ENCODE measurements around the gene ZNF689.

Gene ZNF689

GRCh38 chr16:30565984-30566383 lies 44.2 kb downstream of the ZNF689 start:
- DNase-seq (ENCODE audit: low read depth, low spot score) = no peak
- no peak overlapping the region for H3K4me3 ChIP-seq (ENCODE audit: low read depth, low read length)
- no peak for TF ChIP-seq CTCF (IDR thresholded peaks at IDR 0.05; ENCODE audit: insufficient read depth, low read length, missing control alignments)
- ChIA-PET POLR2A (no interaction called here), CTCF (interaction anchor here (0.8 to 1.6 kb wide), 5 partner anchors 8 to 136 kb away, joined by 3 to 4 read pairs (median 3); partner anchors contain the start of genes DCTPP1 and ZNF764)

- TF ChIP-seq CTCF (IDR thresholded peaks at IDR 0.05; ENCODE audit: insufficient read depth, low read length, missing control alignments) = no peak
- no peak overlapping the region for H3K4me3 ChIP-seq (ENCODE audit: low read depth, low read length)
- ChIA-PET CTCF (interaction anchor here (0.8 to 1.8 kb wide), 5 partner anchors 24 to 136 kb away, joined by 3 to 5 read pairs (median 4); partner anchors contain the start of gene DCTPP1), POLR2A (no interaction called here)
- DNase-seq (ENCODE audit: low read depth, low spot score) = no peak
Observed at GRCh38 chr16:30565526-30565925, 44.7 kb downstream of the ZNF689 start.

- no peak for TF ChIP-seq CTCF (IDR thresholded peaks at IDR 0.05; ENCODE audit: insufficient read depth, low read length, missing control alignments)
- ChIA-PET POLR2A (no interaction called here), CTCF (no interaction called here)
- DNase-seq (ENCODE audit: low read depth, low spot score) = no peak
- no peak overlapping the region for H3K4me3 ChIP-seq (ENCODE audit: low read depth, low read length)
Observed at GRCh38 chr16:30562021-30562420, 48.2 kb downstream of the ZNF689 start.

GRCh38 chr16:30561089-30561816 lies 48.9 kb downstream of the ZNF689 start:
- POLR2A ChIA-PET = no interaction called here
- DNase-seq (ENCODE audit: low read depth, low spot score) = no peak
- no peak overlapping the region; the same call in 1 of the 2 replicates for H3K4me3 ChIP-seq (ENCODE audit: low read depth, low read length)
- CTCF ChIA-PET = no interaction called here
- no peak for TF ChIP-seq CTCF (IDR thresholded peaks at IDR 0.05; ENCODE audit: insufficient read depth, low read length, missing control alignments)

GRCh38 chr16:30559690-30560089 lies 50.5 kb downstream of the ZNF689 start:
- no peak for TF ChIP-seq CTCF (IDR thresholded peaks at IDR 0.05; ENCODE audit: insufficient read depth, low read length, missing control alignments)
- ChIA-PET POLR2A (no interaction called here), CTCF (no interaction called here)
- no peak for DNase-seq (ENCODE audit: low read depth, low spot score)
- no peak overlapping the region for H3K4me3 ChIP-seq (ENCODE audit: low read depth, low read length)

- ChIA-PET CTCF (interaction anchor here (0.8 to 2.6 kb wide), 8 partner anchors 8 to 129 kb away, joined by 3 to 27 read pairs (median 6); partner anchors contain the start of genes DCTPP1, ZNF688 and ZNF747), POLR2A (interaction anchor here (0.7 to 2.4 kb wide), 6 partner anchors 13 to 371 kb away, joined by 3 to 23 read pairs (median 3); partner anchors contain the start of genes CD2BP2, ZNF688, ZNF689 and ZNF747)
- no peak for TF ChIP-seq CTCF (IDR thresholded peaks at IDR 0.05; ENCODE audit: insufficient read depth, low read length, missing control alignments)
- no peak for DNase-seq (ENCODE audit: low read depth, low spot score)
- peak overlapping the region; percentile 40 for H3K4me3 ChIP-seq (ENCODE audit: low read depth, low read length)
Observed at GRCh38 chr16:30558789-30559377, 51.3 kb downstream of the ZNF689 start.
